Measurements from ENCODE around the gene ADAMTSL2.
A peak's percentile ranks its signal among the peaks of the same experiment; 100 is the strongest.

The ADAMTSL2 gene

GRCh38 chr9:133599470-133600173 lies 65.1 kb downstream of the ADAMTSL2 start:
- TF ChIP-seq CTCF (IDR thresholded peaks at IDR 0.05), result no peak
- Mint-ChIP-seq H3K4me3 (no peak overlapping the region), H3K36me3 (ENCODE audit: low read depth) (peaks cover 10% of the 10 kb centered on the region), H3K27ac (no peak overlapping the region), H3K4me1 (peaks cover 18% of the 10 kb centered on the region), H3K27me3 (ENCODE audit: low read depth, poor library complexity) (peaks cover 3% of the 10 kb centered on the region), H3K9me3 (peaks cover 32% of the 10 kb centered on the region)
- DNase-seq, result no peak

- Mint-ChIP-seq H3K27me3 (ENCODE audit: low read depth, poor library complexity) (peaks cover 4% of the 10 kb centered on the region), H3K36me3 (ENCODE audit: low read depth) (peaks cover 10% of the 10 kb centered on the region), H3K27ac (no peak overlapping the region), H3K4me3 (no peak overlapping the region), H3K9me3 (peaks cover 28% of the 10 kb centered on the region), H3K4me1 (peaks cover 21% of the 10 kb centered on the region)
- DNase-seq, result no peak
- no peak for TF ChIP-seq CTCF (IDR thresholded peaks at IDR 0.05)
These were observed 66.2 kb downstream of the ADAMTSL2 start for GRCh38 chr9:133600739-133601138.

- no peak overlapping the region for H3K27ac Mint-ChIP-seq
- H3K4me3 Mint-ChIP-seq, result no peak overlapping the region
- peaks cover 21% of the 10 kb centered on the region for H3K4me1 Mint-ChIP-seq
- peaks cover 10% of the 10 kb centered on the region for H3K36me3 Mint-ChIP-seq (ENCODE audit: low read depth)
- no peak for TF ChIP-seq CTCF (IDR thresholded peaks at IDR 0.05)
- H3K27me3 Mint-ChIP-seq (ENCODE audit: low read depth, poor library complexity), result peaks cover 14% of the 10 kb centered on the region
- DNase-seq, result no peak
- peaks cover 18% of the 10 kb centered on the region for H3K9me3 Mint-ChIP-seq
These were observed 67.2 kb downstream of the ADAMTSL2 start for GRCh38 chr9:133601746-133602145.

- Mint-ChIP-seq H3K4me1 (peaks cover 21% of the 10 kb centered on the region), H3K27ac (no peak overlapping the region), H3K4me3 (no peak overlapping the region), H3K9me3 (peaks cover 13% of the 10 kb centered on the region), H3K36me3 (ENCODE audit: low read depth) (peaks cover 6% of the 10 kb centered on the region), H3K27me3 (ENCODE audit: low read depth, poor library complexity) (peaks cover 19% of the 10 kb centered on the region)
- DNase-seq, result no peak
- TF ChIP-seq CTCF (IDR thresholded peaks at IDR 0.05), result no peak
These were observed 67.8 kb downstream of the ADAMTSL2 start for GRCh38 chr9:133602277-133602676.

- H3K27ac Mint-ChIP-seq, result no peak overlapping the region
- peaks cover 21% of the 10 kb centered on the region for H3K4me1 Mint-ChIP-seq
- peak; percentile 32 for TF ChIP-seq CTCF (IDR thresholded peaks at IDR 0.05)
- H3K4me3 Mint-ChIP-seq, result no peak overlapping the region
- peaks cover 3% of the 10 kb centered on the region for H3K9me3 Mint-ChIP-seq
- no peaks in the 10 kb centered on the region for H3K36me3 Mint-ChIP-seq (ENCODE audit: low read depth)
- peaks cover 30% of the 10 kb centered on the region for H3K27me3 Mint-ChIP-seq (ENCODE audit: low read depth, poor library complexity)
- DNase-seq, result peak; percentile 36
These were observed 68.8 kb downstream of the ADAMTSL2 start for GRCh38 chr9:133603135-133603927.

Data from nephron progenitor cell (in vitro differentiated cells).